HepG2 (cell line): ENCODE measurements around the gene MPST. TPM values are rescaled to one million over a fixed set of nuclear protein-coding genes. Genes with fewer than 3 reads are reported as not detected.

Experiments
- FOXC1 ChIP-seq: sonication (generic); formaldehyde crosslinking; IDR thresholded peaks from 2 replicates; pipeline ENCODE4 v1.8.0; 2022; ENCODE audit warnings: mild to moderate bottlenecking, missing genetic modification reagents, borderline replicate concordance
- HNF4A ChIP-seq: sonication (generic); formaldehyde crosslinking; IDR thresholded peaks from 2 replicates; pipeline ENCODE4 v1.4.0; 2020; ENCODE audit warnings: missing genetic modification reagents
- RCOR2 ChIP-seq: IDR thresholded peaks from 2 replicates; pipeline ENCODE4 v1.6.1; 2016; ENCODE audit warnings: missing biosample characterization, missing genetic modification reagents
- SRSF1 ChIP-seq: fragments of 200-400 bp; formaldehyde crosslinking; optimal IDR thresholded peaks from 2 replicates; pipeline ENCODE3; 2017; ENCODE audit warnings: mild to moderate bottlenecking, low read depth, low read length, moderate library complexity
- TBL1XR1 ChIP-seq: fragments of 150-350 bp; IDR thresholded peaks from 2 replicates; pipeline ENCODE4 v1.6.1; 2014; ENCODE audit warnings: borderline replicate concordance, low read length; ENCODE audit not compliant: partially characterized antibody
- ZBTB20 ChIP-seq: sonication (generic); formaldehyde crosslinking; IDR thresholded peaks from 2 replicates; pipeline ENCODE4 v1.8.1; 2023; ENCODE audit warnings: missing genetic modification reagents, low read depth, mild to moderate bottlenecking, borderline replicate concordance
- ZNF225 ChIP-seq: sonication (generic); formaldehyde crosslinking; IDR thresholded peaks from 2 replicates; pipeline ENCODE4 v1.4.0; 2020; ENCODE audit warnings: mild to moderate bottlenecking, missing genetic modification reagents
- ZNF484 ChIP-seq: sonication (generic); formaldehyde crosslinking; IDR thresholded peaks from 2 replicates; pipeline ENCODE4 v1.5.1; 2020; ENCODE audit warnings: mild to moderate bottlenecking, low read depth, missing genetic modification reagents, borderline replicate concordance
- ZNF816 ChIP-seq: sonication (generic); formaldehyde crosslinking; IDR thresholded peaks from 2 replicates; pipeline ENCODE4 v1.8.0; 2022; ENCODE audit warnings: missing genetic modification reagents, mild to moderate bottlenecking, borderline replicate concordance
- ZSCAN21 ChIP-seq: sonication (generic); formaldehyde crosslinking; IDR thresholded peaks from 2 replicates; pipeline ENCODE4 v1.8.0; 2022; ENCODE audit warnings: mild to moderate bottlenecking, missing genetic modification reagents, moderate library complexity, borderline replicate concordance
- polyA plus RNA-seq, 8 experiments: library from polyadenylated mRNA; depleted of rRNA in 3 of 8; stranded (reverse) in 7 of 8; unstranded in 1 of 8; fragments of >200 nt; fragmentation: Illumina TruSeq in 4 of 8; extraction: Trizol in 4 of 8; gene quantifications; 2 replicates each; pipeline versions ENCODE4 v1.2.1 to v1.2.3, GENCODE V29; 2011 to 2016; ENCODE audit warnings: low read depth in 4 of 8, missing spikeins in 1 of 8, mixed read lengths in 1 of 8; ENCODE audit not compliant: insufficient read depth in 1 of 8
- total RNA-seq, 5 experiments: library from RNA; depleted of rRNA; stranded (reverse); fragments of >200 nt; fragmentation: Illumina TruSeq; extraction: Trizol; gene quantifications; 2 replicates each; pipeline ENCODE4 v1.2.3, GENCODE V29; 2016; ENCODE audit warnings: low read depth in 1 of 5
- TF ChIP-seq, protein P1 (sequence below): sonication (generic); formaldehyde crosslinking; IDR thresholded peaks from 2 replicates; pipeline ENCODE4 v1.5.1; 2020; ENCODE audit warnings: mild to moderate bottlenecking, missing genetic modification reagents, moderate library complexity
- TF ChIP-seq, protein P2 (sequence below): sonication (generic); formaldehyde crosslinking; IDR thresholded peaks from 2 replicates; pipeline ENCODE4 v1.4.0; 2020; ENCODE audit warnings: missing genetic modification reagents, mild to moderate bottlenecking, borderline replicate concordance
- TF ChIP-seq, protein P3 (sequence below): sonication (generic); formaldehyde crosslinking; IDR thresholded peaks from 2 replicates; pipeline ENCODE4 v1.5.0; 2020; ENCODE audit warnings: missing genetic modification reagents

The MPST gene
- total and polyA plus RNA-seq, 2 of the 13 experiments (the other 11 are each of a cell fraction or from before 2014, with no cell fraction given), result 133 to 141 TPM

DNA sequence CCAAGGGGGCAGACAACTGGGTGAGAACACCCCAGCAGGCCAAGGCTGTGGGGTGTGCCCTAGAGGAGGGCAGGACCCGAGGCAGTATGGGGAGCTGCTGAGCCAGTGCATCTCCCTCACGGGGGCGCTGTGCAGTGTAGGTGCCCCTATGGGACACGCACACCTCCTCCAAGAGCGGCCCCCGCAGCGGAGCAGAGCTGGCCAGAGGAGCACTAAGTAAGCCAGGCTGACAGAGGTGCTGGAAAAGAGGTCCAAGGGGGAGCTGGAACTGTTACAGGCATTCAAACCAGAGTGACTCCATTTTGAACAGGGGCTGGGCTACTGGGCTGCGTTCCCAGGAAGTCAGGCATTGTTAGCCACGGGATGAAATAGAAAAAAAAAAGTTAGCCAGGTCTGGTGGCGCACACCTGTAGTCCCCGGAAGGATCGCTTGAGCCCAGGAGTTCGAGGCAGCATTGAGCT lies 42.1 kb upstream of the MPST start (continued):
- TF ChIP-seq SRSF1 (peak; percentile 55), ZBTB20 (CRISPR knock-in tag) (no peak), ZNF484 (no peak), TBL1XR1 (no peak), ZSCAN21 (CRISPR knock-in tag) (0 out of 2 replicates have a peak, but pooled peaks have one; percentile 43), RCOR2 (CRISPR knock-in tag) (no peak), ZNF816 (no peak), ZNF225 (CRISPR knock-in tag) (peak; percentile 29; the same call in 1 of the 2 replicates), HNF4A (CRISPR knock-in tag) (no peak), FOXC1 (CRISPR knock-in tag) (no peak)
- TF ChIP-seq, protein P1, sequence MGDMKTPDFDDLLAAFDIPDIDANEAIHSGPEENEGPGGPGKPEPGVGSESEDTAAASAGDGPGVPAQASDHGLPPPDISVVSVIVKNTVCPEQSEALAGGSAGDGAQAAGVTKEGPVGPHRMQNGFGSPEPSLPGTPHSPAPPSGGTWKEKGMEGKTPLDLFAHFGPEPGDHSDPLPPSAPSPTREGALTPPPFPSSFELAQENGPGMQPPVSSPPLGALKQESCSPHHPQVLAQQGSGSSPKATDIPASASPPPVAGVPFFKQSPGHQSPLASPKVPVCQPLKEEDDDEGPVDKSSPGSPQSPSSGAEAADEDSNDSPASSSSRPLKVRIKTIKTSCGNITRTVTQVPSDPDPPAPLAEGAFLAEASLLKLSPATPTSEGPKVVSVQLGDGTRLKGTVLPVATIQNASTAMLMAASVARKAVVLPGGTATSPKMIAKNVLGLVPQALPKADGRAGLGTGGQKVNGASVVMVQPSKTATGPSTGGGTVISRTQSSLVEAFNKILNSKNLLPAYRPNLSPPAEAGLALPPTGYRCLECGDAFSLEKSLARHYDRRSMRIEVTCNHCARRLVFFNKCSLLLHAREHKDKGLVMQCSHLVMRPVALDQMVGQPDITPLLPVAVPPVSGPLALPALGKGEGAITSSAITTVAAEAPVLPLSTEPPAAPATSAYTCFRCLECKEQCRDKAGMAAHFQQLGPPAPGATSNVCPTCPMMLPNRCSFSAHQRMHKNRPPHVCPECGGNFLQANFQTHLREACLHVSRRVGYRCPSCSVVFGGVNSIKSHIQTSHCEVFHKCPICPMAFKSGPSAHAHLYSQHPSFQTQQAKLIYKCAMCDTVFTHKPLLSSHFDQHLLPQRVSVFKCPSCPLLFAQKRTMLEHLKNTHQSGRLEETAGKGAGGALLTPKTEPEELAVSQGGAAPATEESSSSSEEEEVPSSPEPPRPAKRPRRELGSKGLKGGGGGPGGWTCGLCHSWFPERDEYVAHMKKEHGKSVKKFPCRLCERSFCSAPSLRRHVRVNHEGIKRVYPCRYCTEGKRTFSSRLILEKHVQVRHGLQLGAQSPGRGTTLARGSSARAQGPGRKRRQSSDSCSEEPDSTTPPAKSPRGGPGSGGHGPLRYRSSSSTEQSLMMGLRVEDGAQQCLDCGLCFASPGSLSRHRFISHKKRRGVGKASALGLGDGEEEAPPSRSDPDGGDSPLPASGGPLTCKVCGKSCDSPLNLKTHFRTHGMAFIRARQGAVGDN (CRISPR knock-in tag), result peak; percentile 77
- TF ChIP-seq, protein P2, sequence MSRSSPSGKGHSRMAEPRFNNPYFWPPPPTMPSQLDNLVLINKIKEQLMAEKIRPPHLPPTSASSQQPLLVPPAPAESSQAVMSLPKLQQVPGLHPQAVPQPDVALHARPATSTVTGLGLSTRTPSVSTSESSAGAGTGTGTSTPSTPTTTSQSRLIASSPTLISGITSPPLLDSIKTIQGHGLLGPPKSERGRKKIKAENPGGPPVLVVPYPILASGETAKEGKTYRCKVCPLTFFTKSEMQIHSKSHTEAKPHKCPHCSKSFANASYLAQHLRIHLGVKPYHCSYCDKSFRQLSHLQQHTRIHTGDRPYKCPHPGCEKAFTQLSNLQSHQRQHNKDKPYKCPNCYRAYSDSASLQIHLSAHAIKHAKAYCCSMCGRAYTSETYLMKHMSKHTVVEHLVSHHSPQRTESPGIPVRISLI, result peak; percentile 44; the same call in 1 of the 2 replicates
- TF ChIP-seq, protein P3, sequence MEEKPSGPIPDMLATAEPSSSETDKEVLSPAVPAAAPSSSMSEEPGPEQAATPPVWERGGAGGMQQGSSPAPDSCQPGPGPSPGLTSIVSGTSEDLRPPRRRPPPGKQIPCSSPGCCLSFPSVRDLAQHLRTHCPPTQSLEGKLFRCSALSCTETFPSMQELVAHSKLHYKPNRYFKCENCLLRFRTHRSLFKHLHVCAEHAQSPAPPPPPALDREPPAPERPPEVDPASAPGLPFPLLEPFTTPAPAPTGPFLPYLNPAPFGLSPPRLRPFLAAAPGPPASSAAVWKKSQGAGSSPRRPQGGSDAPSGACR (CRISPR knock-in tag), result no peak
